Heart left ventricle (tissue), 16 donors: Measurements from ENCODE around the gene SCN1A. TPM values are rescaled to one million over a fixed set of nuclear protein-coding genes. Genes with fewer than 3 reads are reported as not detected.

Experiments
- ATAC-seq, 4 donors: fragments of 200-7000 bp; cut with Tn5 transposase; one replicate each; pipeline ENCODE4 v1.9.1; 2020 to 2022; ENCODE audit warnings: moderate library complexity in 4 of 4, mild to moderate bottlenecking in 3 of 4, moderate number of reproducible peaks in 1 of 4
- DNase-seq, 5 donors: peaks; one replicate each; pipeline ENCODE4 v3.0.0-alpha.2; 2020
- H3K27ac ChIP-seq, 12 donors: fragments of 200-600 bp; sonication (generic) in 4 of 12; one replicate each; pipeline versions ENCODE4 v1.5.0 to v1.8.0; 2016 to 2022; ENCODE audit warnings: mild to moderate bottlenecking in 2 of 12
- H3K27me3 ChIP-seq, 9 donors: fragments of 200-600 bp; sonication (generic) in 2 of 9; one replicate each; pipeline versions ENCODE4 v1.5.1 to v1.8.0; 2016 to 2022; ENCODE audit warnings: mild to moderate bottlenecking in 3 of 9
- H3K36me3 ChIP-seq, 9 donors: fragments of 200-600 bp; sonication (generic) in 2 of 9; one replicate each; pipeline versions ENCODE4 v1.5.0 to v1.8.0; 2018 to 2022; ENCODE audit warnings: mild to moderate bottlenecking in 2 of 9
- H3K4me1 ChIP-seq, 12 donors: fragments of 200-600 bp; sonication (generic) in 4 of 12; one replicate each; pipeline versions ENCODE4 v1.5.0 to v1.8.0; 2016 to 2022; ENCODE audit warnings: mild to moderate bottlenecking in 3 of 12
- H3K4me3 ChIP-seq, 12 donors: fragments of 200-600 bp; sonication (generic) in 4 of 12; one replicate each; pipeline versions ENCODE4 v1.5.0 to v1.8.0; 2017 to 2022; ENCODE audit warnings: mild to moderate bottlenecking in 9 of 12, moderate library complexity in 4 of 12
- H3K9me3 ChIP-seq, 12 donors: fragments of 200-600 bp; sonication (generic) in 4 of 12; one replicate each; pipeline versions ENCODE4 v1.5.0 to v1.8.0; 2016 to 2022; ENCODE audit warnings: mild to moderate bottlenecking in 1 of 12
- POLR2A ChIP-seq, 2 donors: fragments of 450-650 bp; IDR thresholded peaks; one replicate each; pipeline ENCODE4 v1.6.1; 2017; ENCODE audit warnings: antibody characterized with exemption in 2 of 2, mild to moderate bottlenecking in 2 of 2, moderate library complexity in 2 of 2
- WGBS, 4 donors: extraction: QIAGEN DNeasy Blood & Tissue Kit in 2 of 4; methylation state at CpG; one replicate each; pipeline versions ENCODE4 v1.1.5 to v1.1.7; 2013 to 2018; 5-methylcytosine and 5-hydroxymethylcytosine counted together
- intact Hi-C, 10 donors: fragments of 100-400 bp; cut with DNase I; formaldehyde crosslinking; loops; one replicate each; pipeline versions ENCODE4 v1.11.1 to v1.14.2; 2022
- polyA plus RNA-seq, 2 donors: library from polyadenylated mRNA; stranded (reverse); fragments of 200-250 nt; gene quantifications; one replicate each; pipeline ENCODE4 v1.2.3, GENCODE V29; 2013
- total RNA-seq, 9 donors: library from RNA; depleted of rRNA in 2 of 9; stranded (reverse); fragments of >200 nt in 2 of 9; fragmentation: NEBNext Ultra II Directional in 3 of 9; extraction: Animal tissue kit (Norgen Biotek cat#: 25700) in 3 of 9; gene quantifications; one replicate each; pipeline versions ENCODE4 v1.1.0 to v1.2.4, GENCODE V29; 2016 to 2023
- TF ChIP-seq, protein P1 (sequence below), 12 donors: fragments of 200-600 bp; sonication (generic) in 4 of 12; IDR thresholded peaks; one replicate each; pipeline versions ENCODE4 v1.5.0 to v1.8.0; 2018 to 2022; ENCODE audit warnings: antibody characterized with exemption in 12 of 12, mild to moderate bottlenecking in 5 of 12
- donor health status: ischemic (EF 13 %, LVEDD 7.1; RV severe dilation, severe dysfunction).
- donor health status: healthy with polysubstance abuse.
- donor health status: DM: no; HTN: yes; CAD: no.
- donor health status: DM: no; HTN: no; CAD: no.
- donor health status: ischemic (EF 25% LVEDD 6.9; RV normal size, moderate dysfunction).
- donor health status: ischemic (EF 25% LVEDD 5.7; RV mildly dilated, moderate dysfunction).
- donor health status: healthy.
- donor health status: DM: yes; HTN: yes; CAD: no.
- donor health status: ischemic (EF 35%, LVEDD 5.7; RV mildly dilated, moderate dysfunction).
- donor health status: nonischemic (EF 11% LVEDD 7.7; RV severe dilation, severe dysfunction).
- donor health status: DM: yes; HTN: yes; CAD: no.
- donor health status: PGD.
- donor health status: ischemic (EF 29% LVEDD 5.4; RV normal size, mild dysfunction).
- donor health status: nonischemic (EF 23%, LVEDD 6.1; RV moderate dilation, normal function).

SCN1A gene
- total and polyA plus RNA-seq, 11 donors: 0.05 to 1.3 (median 0.32) TPM; not detected in 3

DNA sequence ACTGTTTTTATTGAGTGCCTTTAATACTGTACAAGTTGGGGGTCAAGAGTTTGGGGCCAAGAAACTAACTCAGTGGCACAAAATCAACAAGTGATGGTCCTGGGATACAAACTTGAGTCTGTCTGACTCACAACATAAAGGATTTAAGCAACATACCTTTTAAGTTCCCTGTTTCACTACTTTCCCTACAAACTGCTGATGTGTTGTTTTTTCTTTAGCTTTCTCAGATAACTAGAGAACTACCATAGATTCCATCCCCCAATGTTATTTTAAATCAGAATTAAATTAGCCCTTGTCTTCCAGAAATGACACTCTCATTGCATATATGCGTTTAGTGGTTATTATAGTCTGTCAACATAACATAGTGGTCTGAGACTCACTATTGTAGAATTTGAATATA lies 116.2 kb downstream of the SCN1A start:
- no peaks in the 10 kb centered on the region for H3K36me3 ChIP-seq
- 76 to 89% (median 81%) methylated on average over 1 of the region's 1 CpG for WGBS, 4 donors
- H3K27ac ChIP-seq: no peak overlapping the region
- H3K9me3 ChIP-seq: no peaks in the 10 kb centered on the region
- no peaks in the 10 kb centered on the region for H3K27me3 ChIP-seq
- no peak for DNase-seq
- TF ChIP-seq, protein P1, sequence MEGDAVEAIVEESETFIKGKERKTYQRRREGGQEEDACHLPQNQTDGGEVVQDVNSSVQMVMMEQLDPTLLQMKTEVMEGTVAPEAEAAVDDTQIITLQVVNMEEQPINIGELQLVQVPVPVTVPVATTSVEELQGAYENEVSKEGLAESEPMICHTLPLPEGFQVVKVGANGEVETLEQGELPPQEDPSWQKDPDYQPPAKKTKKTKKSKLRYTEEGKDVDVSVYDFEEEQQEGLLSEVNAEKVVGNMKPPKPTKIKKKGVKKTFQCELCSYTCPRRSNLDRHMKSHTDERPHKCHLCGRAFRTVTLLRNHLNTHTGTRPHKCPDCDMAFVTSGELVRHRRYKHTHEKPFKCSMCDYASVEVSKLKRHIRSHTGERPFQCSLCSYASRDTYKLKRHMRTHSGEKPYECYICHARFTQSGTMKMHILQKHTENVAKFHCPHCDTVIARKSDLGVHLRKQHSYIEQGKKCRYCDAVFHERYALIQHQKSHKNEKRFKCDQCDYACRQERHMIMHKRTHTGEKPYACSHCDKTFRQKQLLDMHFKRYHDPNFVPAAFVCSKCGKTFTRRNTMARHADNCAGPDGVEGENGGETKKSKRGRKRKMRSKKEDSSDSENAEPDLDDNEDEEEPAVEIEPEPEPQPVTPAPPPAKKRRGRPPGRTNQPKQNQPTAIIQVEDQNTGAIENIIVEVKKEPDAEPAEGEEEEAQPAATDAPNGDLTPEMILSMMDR (IDR thresholded peaks at IDR 0.05): no peak
- no peak for TF ChIP-seq POLR2A (IDR thresholded peaks at IDR 0.05)
- no peaks in the 10 kb centered on the region for H3K4me1 ChIP-seq
- intact Hi-C loops: no loop called here
- no peak for ATAC-seq
- H3K4me3 ChIP-seq: no peak overlapping the region

DNA sequence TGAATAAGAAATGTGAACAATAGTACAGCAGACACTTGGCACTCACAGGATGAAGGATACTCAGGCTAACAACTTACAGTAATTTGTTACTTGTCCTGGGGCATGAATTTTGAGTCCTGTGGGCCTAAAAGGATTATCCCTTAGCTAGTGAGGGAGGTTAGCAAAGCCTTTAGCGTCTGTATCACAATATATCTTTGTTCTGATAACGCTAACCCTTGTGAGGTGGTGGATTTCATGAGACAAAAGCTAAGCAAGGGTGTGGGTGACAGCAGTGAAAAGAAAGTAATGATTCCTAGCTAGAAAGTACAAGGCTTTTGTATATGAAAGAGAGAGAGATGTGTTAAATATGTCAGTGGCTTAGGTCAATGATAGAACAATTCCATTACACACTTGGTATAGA lies 127.4 kb downstream of the SCN1A start:
- Histone ChIP-seq H3K36me3 (no peaks in the 10 kb centered on the region), H3K9me3 (no peaks in the 10 kb centered on the region), H3K4me1 (no peaks in the 10 kb centered on the region), H3K27me3 (no peaks in the 10 kb centered on the region), H3K27ac (no peak overlapping the region), H3K4me3 (no peak overlapping the region)
- intact Hi-C loops: no loop called here
- no peak for DNase-seq
- 48 to 63% (median 59%) methylated on average over 2 of the region's 2 CpGs for WGBS, 4 donors
- TF ChIP-seq, protein P1 (IDR thresholded peaks at IDR 0.05): no peak
- TF ChIP-seq POLR2A (IDR thresholded peaks at IDR 0.05): no peak
- no peak for ATAC-seq

DNA sequence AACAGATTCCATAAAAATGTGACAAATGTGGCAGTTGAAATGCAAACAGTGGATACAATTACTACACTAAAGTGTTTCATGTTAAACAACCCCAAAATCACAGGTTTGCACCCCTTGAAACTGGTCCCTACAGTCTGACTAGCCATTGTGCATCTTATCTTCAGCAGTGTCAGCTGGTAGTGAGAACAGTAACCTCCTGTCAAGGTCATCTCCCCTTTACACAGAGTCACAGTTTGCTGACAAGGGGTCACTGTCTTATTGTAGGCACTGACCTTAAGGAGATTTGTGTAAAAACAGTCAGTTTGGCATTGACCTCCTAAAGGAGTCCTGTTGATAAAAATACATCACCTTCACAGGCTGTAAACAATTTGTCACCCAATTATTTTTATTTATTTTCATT lies 137.0 kb downstream of the SCN1A start:
- Histone ChIP-seq H3K9me3 (peaks cover 0 to 3% (median 0%) of the 10 kb centered on the region in 12 donors), H3K27me3 (no peaks in the 10 kb centered on the region), H3K4me3 (no peak overlapping the region), H3K4me1 (no peaks in the 10 kb centered on the region), H3K27ac (no peak overlapping the region), H3K36me3 (no peaks in the 10 kb centered on the region)
- no peak for TF ChIP-seq POLR2A (IDR thresholded peaks at IDR 0.05)
- TF ChIP-seq, protein P1 (IDR thresholded peaks at IDR 0.05): no peak
- DNase-seq: no peak
- intact Hi-C loops: no loop called here
- no peak for ATAC-seq

DNA sequence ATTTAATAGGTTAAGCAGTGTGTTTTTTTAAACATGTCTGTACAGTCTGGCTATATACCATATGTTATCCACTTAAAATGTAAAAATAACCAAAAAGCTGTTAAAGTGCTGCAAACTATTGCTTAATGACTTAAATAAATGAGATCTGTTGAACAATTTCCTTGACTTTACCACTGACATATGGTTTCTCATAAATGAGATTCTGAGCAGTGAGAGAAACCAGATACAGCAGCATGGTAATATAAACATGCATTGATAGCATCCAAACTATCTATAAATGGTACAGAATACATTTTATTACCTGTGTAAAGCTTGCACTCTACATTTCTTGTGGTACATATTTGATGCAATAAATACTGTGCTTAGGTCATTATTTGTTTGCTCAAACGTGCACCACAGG lies 138.0 kb downstream of the SCN1A start:
- no peaks in the 10 kb centered on the region for H3K27me3 ChIP-seq
- H3K36me3 ChIP-seq: no peaks in the 10 kb centered on the region
- H3K27ac ChIP-seq: no peak overlapping the region
- no peak overlapping the region for H3K4me3 ChIP-seq
- ATAC-seq (no peak), DNase-seq (no peak)
- intact Hi-C loops: no loop called here
- no peaks in the 10 kb centered on the region for H3K4me1 ChIP-seq
- TF ChIP-seq, protein P1 (IDR thresholded peaks at IDR 0.05): no peak
- no peak for TF ChIP-seq POLR2A (IDR thresholded peaks at IDR 0.05)
- peaks cover 0 to 3% (median 0%) of the 10 kb centered on the region in 12 donors for H3K9me3 ChIP-seq
- WGBS, 4 donors: 32 to 44% (median 42%) methylated on average over 1 of the region's 1 CpG
